Mesenchymal stem cell (in vitro differentiated cells and primary cell): ENCODE results near the gene CCDC188.

ENCODE experiments used
- DNase-seq: peaks from one replicate; pipeline ENCODE4 v3.0.0-alpha.2; 2013
- H2AFZ ChIP-seq: one replicate; pipeline ENCODE4 v1.6.1; 2013; ENCODE audit warnings: low read depth, mild to moderate bottlenecking, control low read depth, inconsistent platforms, low read length, moderate library complexity
- H2AK5ac ChIP-seq: 2 replicates; pipeline ENCODE4 v1.6.1; 2013; ENCODE audit warnings: low read length, moderate library complexity, mild to moderate bottlenecking, inconsistent platforms; ENCODE audit not compliant: severe bottlenecking
- H2BK120ac ChIP-seq: one replicate; pipeline ENCODE4 v1.6.1; 2013; ENCODE audit warnings: low read depth, mild to moderate bottlenecking, inconsistent platforms, low read length, moderate library complexity
- H2BK12ac ChIP-seq, 2 experiments: one replicate each; pipeline ENCODE4 v1.6.1; 2013; ENCODE audit warnings: inconsistent platforms in 2 of 2, low read length in 2 of 2, mild to moderate bottlenecking in 2 of 2, moderate library complexity in 2 of 2, control low read depth in 1 of 2
- H2BK15ac ChIP-seq: one replicate; pipeline ENCODE4 v1.6.1; 2013; ENCODE audit warnings: mild to moderate bottlenecking, low read depth, inconsistent platforms; ENCODE audit not compliant: poor library complexity, severe bottlenecking
- H2BK5ac ChIP-seq: 2 replicates; pipeline ENCODE4 v1.6.1; 2013; ENCODE audit warnings: low read depth, mild to moderate bottlenecking, low read length, control low read depth, inconsistent platforms; ENCODE audit not compliant: poor library complexity, severe bottlenecking
- H3K14ac ChIP-seq, 2 experiments: one replicate each; pipeline ENCODE4 v1.6.1; 2013; ENCODE audit warnings: inconsistent platforms in 2 of 2, low read length in 2 of 2, control low read depth in 1 of 2, mild to moderate bottlenecking in 1 of 2, moderate library complexity in 1 of 2
- H3K18ac ChIP-seq, 2 experiments: one replicate each; pipeline ENCODE4 v1.6.1; 2013; ENCODE audit warnings: inconsistent platforms in 2 of 2, low read length in 2 of 2, control low read depth in 1 of 2, low read depth in 1 of 2, mild to moderate bottlenecking in 1 of 2
- H3K23ac ChIP-seq, 2 experiments: one replicate each; pipeline ENCODE4 v1.6.1; 2013; ENCODE audit warnings: inconsistent platforms in 2 of 2, low read length in 2 of 2, mild to moderate bottlenecking in 2 of 2, moderate library complexity in 2 of 2, control low read depth in 1 of 2
- H3K27ac ChIP-seq: 2 replicates; pipeline ENCODE4 v1.5.1; 2013; ENCODE audit warnings: mild to moderate bottlenecking, moderate library complexity, low read length, control low read depth, inconsistent platforms; ENCODE audit not compliant: poor library complexity, severe bottlenecking
- H3K27me3 ChIP-seq, 2 experiments: 2 replicates each; pipeline versions ENCODE4 v1.6.1 to v1.7.0; 2013; ENCODE audit warnings: low read length in 2 of 2, mild to moderate bottlenecking in 2 of 2, moderate library complexity in 2 of 2, control low read depth in 1 of 2, inconsistent platforms in 1 of 2; ENCODE audit not compliant: control insufficient read depth in 1 of 2, insufficient read depth in 1 of 2
- H3K36me3 ChIP-seq, 2 experiments: 2 replicates each; pipeline versions ENCODE4 v1.6.1 to v1.7.0; 2013; ENCODE audit warnings: low read length in 2 of 2, control low read depth in 1 of 2, inconsistent platforms in 1 of 2, low read depth in 1 of 2, mild to moderate bottlenecking in 1 of 2; ENCODE audit not compliant: insufficient read depth in 2 of 2, control insufficient read depth in 1 of 2
- H3K4ac ChIP-seq, 2 experiments: one replicate each; pipeline ENCODE4 v1.6.1; 2013; ENCODE audit warnings: inconsistent platforms in 2 of 2, low read length in 2 of 2, mild to moderate bottlenecking in 2 of 2, moderate library complexity in 2 of 2, control low read depth in 1 of 2, low read depth in 1 of 2
- H3K4me1 ChIP-seq: 2 replicates; pipeline ENCODE4 v1.6.1; 2013; ENCODE audit warnings: low read depth, low read length, control low read depth; ENCODE audit not compliant: control insufficient read depth, insufficient read depth
- H3K4me2 ChIP-seq: 2 replicates; pipeline ENCODE4 v1.6.1; 2013; ENCODE audit warnings: low read length, mild to moderate bottlenecking, inconsistent platforms; ENCODE audit not compliant: poor library complexity, severe bottlenecking
- H3K4me3 ChIP-seq, 2 experiments: 2 replicates each; pipeline versions ENCODE4 v1.5.1 to v1.7.0; 2013; ENCODE audit warnings: low read length in 2 of 2, mild to moderate bottlenecking in 2 of 2, control low read depth in 1 of 2, low read depth in 1 of 2; ENCODE audit not compliant: insufficient read depth in 1 of 2
- H3K79me1 ChIP-seq: replicated peaks from 2 replicates; pipeline ENCODE4 v1.6.1; 2013; ENCODE audit warnings: mild to moderate bottlenecking, control low read depth, low read length, inconsistent platforms; ENCODE audit not compliant: poor library complexity, severe bottlenecking
- H3K9ac ChIP-seq: 2 replicates; pipeline ENCODE4 v1.7.0; 2013; ENCODE audit warnings: mild to moderate bottlenecking, low read length, moderate library complexity
- H3K9me3 ChIP-seq: 2 replicates; pipeline ENCODE4 v1.7.0; 2013; ENCODE audit warnings: mild to moderate bottlenecking, low read length; ENCODE audit not compliant: control insufficient read depth
- H4K8ac ChIP-seq: one replicate; pipeline ENCODE4 v1.6.1; 2013; ENCODE audit warnings: inconsistent platforms, mild to moderate bottlenecking, low read length, moderate library complexity
- H4K91ac ChIP-seq: one replicate; pipeline ENCODE4 v1.6.1; 2013; ENCODE audit warnings: mild to moderate bottlenecking, low read length, inconsistent platforms
- WGBS: methylation state at CpG from one replicate; pipeline ENCODE4 v1.1.7; 2013; ENCODE audit warnings: mixed read lengths; 5-methylcytosine and 5-hydroxymethylcytosine counted together

CCDC188 gene

GRCh38 chr22:20180640-20181039 lies 29.8 kb upstream of the CCDC188 start:
- Histone ChIP-seq H3K79me1 (no peaks in the 10 kb centered on the region), H2BK12ac (no peak overlapping the region)

GRCh38 chr22:20180245-20180630 lies 29.4 kb upstream of the CCDC188 start:
- no peak overlapping the region for H3K4ac ChIP-seq
- H4K8ac ChIP-seq, result no peak overlapping the region
- H3K4me1 ChIP-seq, result peaks cover 3% of the 10 kb centered on the region
- peak overlapping the region; percentile 55 for H4K91ac ChIP-seq
- H2BK5ac ChIP-seq, result no peak overlapping the region
- H3K4me2 ChIP-seq, result no peak overlapping the region
- no peak overlapping the region for H3K18ac ChIP-seq
- H2AK5ac ChIP-seq, result no peak overlapping the region
- peak overlapping the region; percentile 33 for H2BK15ac ChIP-seq
- H3K27me3 ChIP-seq, result peaks cover 24 to 34% of the 10 kb centered on the region in 2 experiments
- DNase-seq, result no peak
- H2BK12ac ChIP-seq, result no peak overlapping the region
- H2AFZ ChIP-seq, result no peak overlapping the region
- H3K4me3 ChIP-seq, result no peak overlapping the region
- no peak overlapping the region for H3K14ac ChIP-seq
- no peak overlapping the region for H3K27ac ChIP-seq
- H3K36me3 ChIP-seq, result no peaks in the 10 kb centered on the region
- H3K79me1 ChIP-seq, result no peaks in the 10 kb centered on the region
- no peak overlapping the region for H2BK120ac ChIP-seq
- no peak overlapping the region for H3K23ac ChIP-seq
- WGBS, result 84% methylated on average over 13 of the region's 13 CpGs
- H3K9ac ChIP-seq, result no peak overlapping the region
- no peaks in the 10 kb centered on the region for H3K9me3 ChIP-seq

More at GRCh38 chr22:20180640-20181039, 29.8 kb upstream of the CCDC188 start:
- DNase-seq, result no peak
- 86% methylated on average over 8 of the region's 8 CpGs for WGBS
- no peaks in the 10 kb centered on the region for H3K9me3 ChIP-seq
- no peaks in the 10 kb centered on the region for H3K36me3 ChIP-seq
- H4K91ac ChIP-seq, result no peak overlapping the region
- no peak overlapping the region for H3K4me2 ChIP-seq
- H2BK120ac ChIP-seq, result no peak overlapping the region
- H3K18ac ChIP-seq, result no peak overlapping the region
- H3K4me3 ChIP-seq, result no peak overlapping the region
- H2BK5ac ChIP-seq, result no peak overlapping the region
- H3K14ac ChIP-seq, result no peak overlapping the region
- peaks cover 3% of the 10 kb centered on the region for H3K4me1 ChIP-seq
- no peak overlapping the region for H3K23ac ChIP-seq
- H3K27me3 ChIP-seq, result peaks cover 28 to 34% of the 10 kb centered on the region in 2 experiments
- no peak overlapping the region for H2AFZ ChIP-seq
- no peak overlapping the region for H3K27ac ChIP-seq
- no peak overlapping the region for H2AK5ac ChIP-seq
- no peak overlapping the region for H3K9ac ChIP-seq
- no peak overlapping the region for H3K4ac ChIP-seq
- H4K8ac ChIP-seq, result no peak overlapping the region
- H2BK15ac ChIP-seq, result no peak overlapping the region

GRCh38 chr22:20179455-20180244 lies 28.8 kb upstream of the CCDC188 start:
- no peak overlapping the region for H3K14ac ChIP-seq
- no peak overlapping the region for H4K8ac ChIP-seq
- no peaks in the 10 kb centered on the region for H3K9me3 ChIP-seq
- no peak overlapping the region for H2AFZ ChIP-seq
- H3K23ac ChIP-seq, result no peak overlapping the region
- no peak for DNase-seq
- no peaks in the 10 kb centered on the region for H3K36me3 ChIP-seq
- H3K18ac ChIP-seq, result no peak overlapping the region
- H3K4me1 ChIP-seq, result peaks cover 3% of the 10 kb centered on the region
- no peak overlapping the region for H3K4ac ChIP-seq
- H3K9ac ChIP-seq, result no peak overlapping the region
- H3K27ac ChIP-seq, result no peak overlapping the region
- H2BK15ac ChIP-seq, result peak overlapping the region; percentile 33
- no peak overlapping the region for H2BK120ac ChIP-seq
- no peak overlapping the region for H3K4me3 ChIP-seq
- no peak overlapping the region for H2BK12ac ChIP-seq
- no peak overlapping the region for H2AK5ac ChIP-seq
- H3K79me1 ChIP-seq, result no peaks in the 10 kb centered on the region
- H4K91ac ChIP-seq, result peak overlapping the region; percentile 55
- peaks cover 25 to 40% of the 10 kb centered on the region in 2 experiments for H3K27me3 ChIP-seq
- 90% methylated on average over 27 of the region's 27 CpGs for WGBS
- no peak overlapping the region for H3K4me2 ChIP-seq
- H2BK5ac ChIP-seq, result no peak overlapping the region

- Histone ChIP-seq H3K18ac (no peak overlapping the region), H3K36me3 (no peaks in the 10 kb centered on the region), H2AFZ (no peak overlapping the region), H2BK15ac (no peak overlapping the region), H3K79me1 (no peaks in the 10 kb centered on the region), H2BK120ac (no peak overlapping the region), H4K91ac (no peak overlapping the region), H3K23ac (no peak overlapping the region), H3K27me3 (peaks cover 32 to 47% of the 10 kb centered on the region in 2 experiments), H3K4me1 (peaks cover 3% of the 10 kb centered on the region), H3K4ac (no peak overlapping the region), H3K9me3 (no peaks in the 10 kb centered on the region), H3K27ac (no peak overlapping the region), H3K4me3 (no peak overlapping the region), H4K8ac (no peak overlapping the region), H2BK12ac (no peak overlapping the region), H2AK5ac (no peak overlapping the region), H2BK5ac (no peak overlapping the region), H3K14ac (no peak overlapping the region), H3K9ac (no peak overlapping the region), H3K4me2 (no peak overlapping the region)
- 91% methylated on average over 10 of the region's 10 CpGs for WGBS
- DNase-seq, result no peak
Measured at GRCh38 chr22:20178915-20179227, 28.0 kb upstream of the CCDC188 start.
